ENCODE data around the gene SOS2.
"Not testable (repeated sequence)": the region's sequence is repeated elsewhere in the genome, so short reads cannot be mapped to it uniquely, and the experiment has no call there.

The SOS2 gene

DNA sequence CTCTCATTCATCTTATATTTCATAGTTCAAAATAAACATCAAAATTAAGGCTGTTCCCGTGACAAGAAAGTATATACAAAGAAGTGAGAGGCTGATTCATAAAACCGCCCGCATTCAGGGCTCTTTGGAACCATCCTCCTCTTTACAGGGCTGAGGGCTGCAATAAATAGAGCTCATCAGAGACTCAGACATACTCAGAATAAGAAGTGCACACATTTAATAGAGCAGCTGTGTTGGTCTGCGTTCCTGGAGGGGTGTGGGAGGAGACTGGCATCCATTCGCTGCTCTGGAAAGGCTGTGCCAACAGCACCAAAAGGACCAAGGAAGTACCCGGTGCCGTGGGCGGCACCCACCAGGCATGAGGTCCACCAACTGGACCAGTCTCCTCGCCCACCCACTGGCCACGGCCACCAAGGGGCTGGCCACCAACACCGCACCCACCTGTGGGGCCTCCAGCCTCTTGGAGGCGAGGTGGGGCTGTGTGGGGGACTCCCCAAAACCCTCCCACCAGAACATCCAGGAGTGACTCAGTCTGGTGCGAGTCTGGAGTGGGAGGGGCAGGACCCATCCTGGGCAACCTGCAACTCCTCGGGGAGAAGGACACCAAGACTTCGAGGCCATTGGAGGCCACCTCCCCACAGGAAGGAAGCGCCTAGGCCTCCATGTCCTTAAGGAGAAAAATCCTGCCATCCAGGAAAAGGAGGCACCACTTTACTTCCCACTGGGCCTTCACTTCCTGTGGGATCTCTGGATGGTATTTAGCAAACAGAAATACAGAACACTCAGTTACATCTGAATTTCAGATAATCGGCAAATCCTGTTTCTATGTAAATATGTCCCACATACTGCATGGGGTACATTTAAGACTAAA is 147.7 kb downstream of the SOS2 start:
- no peak for TF ChIP-seq EZH2phosphoT487 (conservative IDR thresholded peaks at IDR 0.05; ENCODE audit: low read length)
- TF ChIP-seq, protein P1, sequence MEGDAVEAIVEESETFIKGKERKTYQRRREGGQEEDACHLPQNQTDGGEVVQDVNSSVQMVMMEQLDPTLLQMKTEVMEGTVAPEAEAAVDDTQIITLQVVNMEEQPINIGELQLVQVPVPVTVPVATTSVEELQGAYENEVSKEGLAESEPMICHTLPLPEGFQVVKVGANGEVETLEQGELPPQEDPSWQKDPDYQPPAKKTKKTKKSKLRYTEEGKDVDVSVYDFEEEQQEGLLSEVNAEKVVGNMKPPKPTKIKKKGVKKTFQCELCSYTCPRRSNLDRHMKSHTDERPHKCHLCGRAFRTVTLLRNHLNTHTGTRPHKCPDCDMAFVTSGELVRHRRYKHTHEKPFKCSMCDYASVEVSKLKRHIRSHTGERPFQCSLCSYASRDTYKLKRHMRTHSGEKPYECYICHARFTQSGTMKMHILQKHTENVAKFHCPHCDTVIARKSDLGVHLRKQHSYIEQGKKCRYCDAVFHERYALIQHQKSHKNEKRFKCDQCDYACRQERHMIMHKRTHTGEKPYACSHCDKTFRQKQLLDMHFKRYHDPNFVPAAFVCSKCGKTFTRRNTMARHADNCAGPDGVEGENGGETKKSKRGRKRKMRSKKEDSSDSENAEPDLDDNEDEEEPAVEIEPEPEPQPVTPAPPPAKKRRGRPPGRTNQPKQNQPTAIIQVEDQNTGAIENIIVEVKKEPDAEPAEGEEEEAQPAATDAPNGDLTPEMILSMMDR (IDR thresholded peaks at IDR 0.05; ENCODE audit: insufficient read depth, low read length, poor library complexity, severe bottlenecking), result no peak
- peak overlapping the region; percentile 14 for H3K4me2 ChIP-seq (ENCODE audit: low read depth, low read length, poor library complexity, severe bottlenecking)
- H3K79me2 ChIP-seq (ENCODE audit: insufficient read depth, low read length), result no peaks in the 10 kb centered on the region
- no peak overlapping the region for H3K9ac ChIP-seq (ENCODE audit: low read length)
- no peaks in the 10 kb centered on the region for H3F3A ChIP-seq (ENCODE audit: insufficient read depth)
- H3K4me3 ChIP-seq (ENCODE audit: insufficient read depth, low read length, poor library complexity, severe bottlenecking), result no peak overlapping the region
- H3K9me2 ChIP-seq (replicated peaks; ENCODE audit: insufficient read depth, low read length), result no peaks in the 10 kb centered on the region
- H3K27me3 ChIP-seq (ENCODE audit: low read length), result no peaks in the 10 kb centered on the region
- H3K27ac ChIP-seq (ENCODE audit: low read depth, low read length), result 0 out of 2 replicates have a peak overlapping the region, but pooled peaks have one; percentile 5
- H4K20me1 ChIP-seq (ENCODE audit: low read depth, low read length), result no peaks in the 10 kb centered on the region
- H3K36me3 ChIP-seq (ENCODE audit: low read length), result no peaks in the 10 kb centered on the region
- no peak overlapping the region for H2AFZ ChIP-seq (ENCODE audit: low read depth, low read length, severe bottlenecking)
- no peaks in the 10 kb centered on the region for H3K9me3 ChIP-seq (ENCODE audit: insufficient read depth, low read length)

DNA sequence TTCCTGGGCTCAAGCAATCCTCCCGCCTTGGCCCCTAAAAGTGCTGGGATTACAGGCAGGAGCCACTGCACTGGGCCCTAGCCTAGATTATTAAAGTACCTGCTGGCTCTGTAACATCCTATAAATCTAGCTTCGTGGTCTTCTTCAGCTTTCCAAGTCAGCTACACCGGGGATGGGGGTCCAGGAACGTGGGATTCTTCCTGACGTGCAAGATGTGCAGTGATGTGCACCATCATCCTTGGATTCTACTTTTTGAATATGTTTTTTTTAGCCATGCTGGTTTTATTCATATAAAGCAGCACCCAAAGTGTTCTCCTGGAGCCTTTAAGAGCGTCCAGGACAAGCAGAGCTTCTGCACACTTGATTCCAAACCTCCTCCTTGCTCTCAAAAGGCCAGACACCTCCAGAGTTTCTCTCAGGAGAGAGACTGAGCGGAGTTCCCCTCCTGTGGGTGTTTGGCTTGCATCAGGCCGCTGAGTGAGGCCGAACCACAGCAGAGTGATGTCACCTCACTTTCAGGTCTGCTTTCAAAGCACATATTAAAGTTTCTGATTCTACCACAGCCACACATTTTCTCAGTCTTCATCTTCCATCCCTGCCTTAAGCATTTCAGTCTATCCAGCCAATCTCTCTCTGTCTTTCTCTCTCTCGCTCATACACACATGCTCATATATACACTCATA is 148.5 kb downstream of the SOS2 start:
- no peaks in the 10 kb centered on the region for H3K9me3 ChIP-seq (ENCODE audit: insufficient read depth, low read length)
- H4K20me1 ChIP-seq (ENCODE audit: low read depth, low read length), result no peaks in the 10 kb centered on the region
- no peaks in the 10 kb centered on the region for H3K36me3 ChIP-seq (ENCODE audit: low read length)
- TF ChIP-seq EZH2phosphoT487 (conservative IDR thresholded peaks at IDR 0.05; ENCODE audit: low read length), result no peak
- TF ChIP-seq, protein P1 (IDR thresholded peaks at IDR 0.05; ENCODE audit: insufficient read depth, low read length, poor library complexity, severe bottlenecking), result no peak
- H3K4me2 ChIP-seq (ENCODE audit: low read depth, low read length, poor library complexity, severe bottlenecking), result peak overlapping the region; percentile 14
- H3K9ac ChIP-seq (ENCODE audit: low read length), result peak overlapping the region; percentile 14; the same call in 1 of the 2 replicates
- H2AFZ ChIP-seq (ENCODE audit: low read depth, low read length, severe bottlenecking), result no peak overlapping the region
- H3F3A ChIP-seq (ENCODE audit: insufficient read depth), result no peaks in the 10 kb centered on the region
- H3K27me3 ChIP-seq (ENCODE audit: low read length), result no peaks in the 10 kb centered on the region
- H3K27ac ChIP-seq (ENCODE audit: low read depth, low read length), result 0 out of 2 replicates have a peak overlapping the region, but pooled peaks have one; percentile 5
- no peaks in the 10 kb centered on the region for H3K79me2 ChIP-seq (ENCODE audit: insufficient read depth, low read length)
- no peaks in the 10 kb centered on the region for H3K9me2 ChIP-seq (replicated peaks; ENCODE audit: insufficient read depth, low read length)
- no peak overlapping the region for H3K4me3 ChIP-seq (ENCODE audit: insufficient read depth, low read length, poor library complexity, severe bottlenecking)

DNA sequence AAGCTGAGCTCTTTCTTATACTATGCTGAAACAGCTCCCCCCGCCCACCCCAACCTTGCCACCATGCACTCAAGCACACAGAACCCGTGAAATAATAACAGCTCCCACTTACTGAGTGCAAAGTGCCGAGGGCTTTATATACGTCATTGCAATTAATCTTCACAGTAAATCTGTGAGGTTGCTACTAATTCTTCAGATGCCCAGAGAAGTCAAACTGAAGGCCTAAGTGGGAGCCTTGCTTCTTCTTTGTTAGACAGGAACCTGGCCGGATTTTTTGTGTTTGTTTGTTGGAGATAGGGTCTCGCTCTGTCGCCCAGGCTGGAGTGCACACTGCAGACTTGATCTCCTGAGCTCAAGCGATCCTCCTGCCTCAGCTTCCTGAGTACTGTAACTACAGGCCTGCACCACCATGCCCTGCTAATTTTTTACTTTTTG is 149.1 kb downstream of the SOS2 start:
- H3K79me2 ChIP-seq (ENCODE audit: insufficient read depth, low read length), result no peaks in the 10 kb centered on the region
- no peaks in the 10 kb centered on the region for H4K20me1 ChIP-seq (ENCODE audit: low read depth, low read length)
- TF ChIP-seq EZH2phosphoT487 (conservative IDR thresholded peaks at IDR 0.05; ENCODE audit: low read length), result no peak
- TF ChIP-seq, protein P1 (IDR thresholded peaks at IDR 0.05; ENCODE audit: insufficient read depth, low read length, poor library complexity, severe bottlenecking), result no peak
- H3K36me3 ChIP-seq (ENCODE audit: low read length), result no peaks in the 10 kb centered on the region
- no peak overlapping the region for H3K4me2 ChIP-seq (ENCODE audit: low read depth, low read length, poor library complexity, severe bottlenecking)
- H3K9me2 ChIP-seq (replicated peaks; ENCODE audit: insufficient read depth, low read length), result no peaks in the 10 kb centered on the region
- H3K9ac ChIP-seq (ENCODE audit: low read length), result 0 out of 2 replicates have a peak overlapping the region, but pooled peaks have one; percentile 14
- H3K9me3 ChIP-seq (ENCODE audit: insufficient read depth, low read length), result no peaks in the 10 kb centered on the region
- H2AFZ ChIP-seq (ENCODE audit: low read depth, low read length, severe bottlenecking), result no peak overlapping the region
- no peaks in the 10 kb centered on the region for H3K27me3 ChIP-seq (ENCODE audit: low read length)
- H3K27ac ChIP-seq (ENCODE audit: low read depth, low read length), result no peak overlapping the region
- no peaks in the 10 kb centered on the region for H3F3A ChIP-seq (ENCODE audit: insufficient read depth)
- H3K4me3 ChIP-seq (ENCODE audit: insufficient read depth, low read length, poor library complexity, severe bottlenecking), result no peak overlapping the region

DNA sequence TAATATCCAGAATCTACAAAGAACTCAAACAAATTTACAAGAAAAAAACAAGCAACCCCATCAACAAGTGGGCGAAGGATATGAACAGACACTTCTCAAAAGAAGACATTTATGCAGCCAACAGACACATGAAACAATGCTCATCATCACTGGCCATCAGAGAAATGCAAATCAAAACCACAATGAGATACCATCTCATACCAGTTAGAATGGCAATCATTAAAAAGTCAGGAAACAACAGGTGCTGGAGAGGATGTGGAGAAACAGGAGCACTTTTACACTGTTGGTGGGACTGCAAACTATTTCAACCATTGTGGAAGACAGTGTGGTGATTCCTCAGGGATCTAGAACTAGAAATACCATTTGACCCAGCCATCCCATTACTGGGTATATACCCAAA is 152.3 kb downstream of the SOS2 start:
- not testable (repeated sequence) for H3K27me3 ChIP-seq (ENCODE audit: low read length); H3F3A ChIP-seq (ENCODE audit: insufficient read depth); H3K4me3 ChIP-seq (ENCODE audit: insufficient read depth, low read length, poor library complexity, severe bottlenecking); H3K9ac ChIP-seq (ENCODE audit: low read length); H3K27ac ChIP-seq (ENCODE audit: low read depth, low read length); H3K36me3 ChIP-seq (ENCODE audit: low read length); H3K79me2 ChIP-seq (ENCODE audit: insufficient read depth, low read length); H3K4me2 ChIP-seq (ENCODE audit: low read depth, low read length, poor library complexity, severe bottlenecking); H2AFZ ChIP-seq (ENCODE audit: low read depth, low read length, severe bottlenecking); H3K9me3 ChIP-seq (ENCODE audit: insufficient read depth, low read length); H3K9me2 ChIP-seq (replicated peaks; ENCODE audit: insufficient read depth, low read length); H4K20me1 ChIP-seq (ENCODE audit: low read depth, low read length)

DNA sequence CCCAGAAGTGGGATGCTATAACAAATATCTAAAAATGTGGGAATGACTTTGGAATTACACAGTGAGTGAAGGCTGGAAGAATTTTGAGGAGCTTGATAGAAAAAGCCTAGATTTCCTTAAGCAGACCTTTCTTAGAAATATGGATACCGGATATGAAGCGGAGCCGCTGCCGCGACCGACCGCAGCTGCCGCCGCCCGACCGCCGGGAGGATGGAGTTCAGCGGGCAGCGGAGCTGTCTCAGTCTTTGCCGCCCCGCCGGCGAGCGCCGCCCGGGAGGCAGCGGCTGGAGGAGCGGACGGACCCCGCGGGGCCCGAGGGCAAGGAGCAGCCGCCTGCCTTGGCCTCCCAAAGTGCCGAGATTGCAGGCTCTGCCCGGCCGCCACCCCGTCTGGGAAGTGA is 157.7 kb downstream of the SOS2 start:
- not testable (repeated sequence) for H3K9me2 ChIP-seq (replicated peaks; ENCODE audit: insufficient read depth, low read length); H2AFZ ChIP-seq (ENCODE audit: low read depth, low read length, severe bottlenecking); H3K9ac ChIP-seq (ENCODE audit: low read length); H3K9me3 ChIP-seq (ENCODE audit: insufficient read depth, low read length); H3K4me2 ChIP-seq (ENCODE audit: low read depth, low read length, poor library complexity, severe bottlenecking); H4K20me1 ChIP-seq (ENCODE audit: low read depth, low read length); H3K27ac ChIP-seq (ENCODE audit: low read depth, low read length); H3K36me3 ChIP-seq (ENCODE audit: low read length); H3F3A ChIP-seq (ENCODE audit: insufficient read depth); H3K79me2 ChIP-seq (ENCODE audit: insufficient read depth, low read length); H3K4me3 ChIP-seq (ENCODE audit: insufficient read depth, low read length, poor library complexity, severe bottlenecking); H3K27me3 ChIP-seq (ENCODE audit: low read length)

All from SU-DHL-6 (cell line).